HG02759 (cell line): ENCODE results near the gene TULP1.
"Not testable (repeated sequence)": the region's sequence is repeated elsewhere in the genome, so short reads cannot be mapped to it uniquely, and the experiment has no call there.

ENCODE experiments used
- ATAC-seq: cut with Tn5 transposase; IDR thresholded peaks from one replicate; pipeline ENCODE4 v1.9.1; 2021; ENCODE audit warnings: mild to moderate bottlenecking, moderate library complexity; ENCODE audit not compliant: unreplicated experiment

Gene TULP1

DNA sequence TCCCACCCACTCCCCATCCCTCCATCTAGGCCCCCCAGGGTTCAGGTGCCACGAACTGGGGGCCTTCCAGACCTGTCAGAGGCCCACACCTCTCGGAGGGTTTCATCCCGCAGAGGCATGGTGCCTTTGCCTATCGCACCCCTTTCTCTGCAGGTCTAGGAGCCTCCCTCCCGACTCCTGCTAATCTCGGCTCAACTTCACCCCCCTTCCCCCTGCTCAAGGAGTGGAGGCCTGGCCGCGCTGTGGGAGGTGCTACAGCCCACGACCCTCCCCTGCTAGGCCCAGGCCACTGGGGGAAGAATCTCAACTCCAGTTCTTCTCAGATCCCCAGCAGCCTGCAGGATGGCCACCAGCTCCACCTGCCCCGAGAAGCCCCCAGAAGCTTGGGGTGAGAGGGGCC is at the start of gene TULP1:
TULP1 (minus strand) TSS at position 157 of the 400 bp plus-strand sequence; CDS start at position 119, 38 bp downstream.
- ATAC-seq: no peak

DNA sequence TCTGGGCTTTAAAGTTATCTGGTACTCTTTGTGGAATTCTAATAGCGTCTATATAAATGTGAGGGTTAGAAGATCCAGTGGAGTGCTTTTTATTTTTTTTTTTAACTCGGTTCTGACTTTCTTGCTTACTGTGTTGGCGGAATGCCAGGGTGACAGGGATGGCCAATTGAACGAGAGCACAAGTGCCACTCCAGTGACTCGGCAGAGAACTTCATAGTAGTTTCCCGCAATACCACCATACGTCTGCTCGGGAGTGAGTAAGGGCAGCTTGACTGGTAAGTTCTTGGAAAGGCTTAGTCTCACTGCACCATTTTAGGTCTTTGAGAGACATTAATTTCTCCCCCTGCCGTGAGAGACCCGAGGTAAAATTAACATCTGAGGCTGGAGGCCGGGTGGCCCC is 49.4 kb upstream of the TULP1 start:
- no peak for ATAC-seq

DNA sequence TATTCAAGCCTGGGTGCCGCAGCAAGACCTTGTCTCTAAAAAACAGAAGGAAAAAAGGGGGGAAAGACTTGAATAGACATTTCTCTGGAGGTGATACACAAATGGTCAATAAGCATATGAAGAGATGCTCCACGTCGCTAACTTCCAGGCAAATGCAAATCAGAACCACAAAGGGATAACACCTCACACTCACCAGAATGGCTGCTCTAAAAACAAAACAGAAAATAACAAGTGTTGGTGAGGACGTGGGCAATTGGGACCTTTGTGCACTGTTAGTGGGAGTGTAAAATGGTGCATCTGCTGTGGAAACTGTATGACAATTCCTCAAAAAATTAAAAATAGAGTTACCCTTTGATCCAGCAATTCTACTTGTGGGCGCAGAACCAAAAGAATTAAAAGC is 48.4 kb upstream of the TULP1 start:
- ATAC-seq: no peak

GRCh38 chr6:35558571-35558970 is 45.9 kb upstream of the TULP1 start:
- no peak for ATAC-seq

DNA sequence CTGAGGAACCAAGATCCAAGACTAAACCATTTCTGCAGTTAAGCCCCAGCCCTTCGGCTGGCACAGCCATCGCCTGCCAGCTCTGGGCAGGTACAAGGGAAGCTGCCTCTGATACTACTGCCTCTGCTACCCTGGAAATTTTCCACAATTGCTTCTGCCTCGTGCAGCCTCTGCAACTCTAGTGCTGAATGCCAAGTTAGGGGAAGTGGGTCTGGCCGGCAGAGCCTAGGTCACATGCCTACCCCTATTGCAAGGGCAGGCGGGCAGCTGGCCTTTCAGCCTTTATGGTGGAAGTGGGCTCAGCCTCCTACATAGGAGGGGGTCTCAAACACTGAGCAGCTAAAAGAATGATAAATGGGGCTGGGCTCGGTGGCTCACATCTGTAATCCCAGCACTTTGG is 44.5 kb upstream of the TULP1 start:
- no peak for ATAC-seq

DNA sequence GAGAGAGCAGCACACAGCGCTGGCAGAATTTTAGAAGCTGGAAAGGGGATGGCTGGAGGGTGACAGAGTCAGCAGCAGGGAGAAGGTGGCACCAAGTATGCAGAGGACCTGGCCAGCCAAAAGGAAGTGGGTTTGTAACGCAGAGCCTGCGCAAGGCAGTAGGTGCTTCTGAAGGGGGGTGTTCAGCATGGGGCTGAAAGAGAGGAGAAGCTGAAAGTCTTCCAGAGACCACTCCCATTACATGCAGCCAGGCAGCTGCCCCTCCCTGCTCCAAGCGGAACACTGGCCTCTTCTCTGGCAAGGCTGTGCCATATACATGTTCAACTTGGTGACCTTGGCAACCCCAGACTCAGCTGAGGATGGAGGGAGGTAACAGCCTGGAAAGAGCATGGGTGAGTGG is 42.1 kb upstream of the TULP1 start:
- ATAC-seq: no peak

- ATAC-seq: no peak
These were observed 40.6 kb upstream of the TULP1 start for GRCh38 chr6:35553315-35553714.

DNA sequence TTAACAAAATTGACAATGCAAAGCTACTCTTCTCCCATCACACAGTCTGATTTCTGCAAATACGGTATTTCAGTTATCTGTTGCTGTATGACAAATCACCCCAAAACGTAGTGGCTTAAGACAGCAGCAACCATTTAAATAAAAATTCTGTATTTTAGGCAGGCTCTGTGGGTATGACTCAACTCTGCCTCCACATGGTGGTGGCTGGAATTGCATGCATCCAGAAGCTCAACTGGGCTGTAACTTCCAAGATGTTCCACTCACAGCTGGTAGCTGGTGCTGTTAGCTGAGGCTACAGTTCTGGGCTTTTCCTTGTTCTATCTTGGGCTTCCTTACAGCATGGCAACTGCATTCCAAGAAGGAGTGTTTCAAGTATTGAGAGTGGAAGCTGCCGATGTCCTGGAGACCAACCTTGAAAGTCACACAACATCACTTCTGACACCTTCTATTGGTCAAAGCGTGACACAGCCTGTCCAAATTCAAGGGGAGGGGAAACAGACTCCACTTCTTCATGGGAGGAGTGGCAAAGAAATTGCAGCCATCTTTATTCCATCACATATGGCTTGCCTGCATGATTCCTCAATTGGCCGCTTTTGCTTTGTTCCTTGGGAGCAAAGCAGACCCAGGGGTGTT is 39.7 kb upstream of the TULP1 start:
- no peak for ATAC-seq

DNA sequence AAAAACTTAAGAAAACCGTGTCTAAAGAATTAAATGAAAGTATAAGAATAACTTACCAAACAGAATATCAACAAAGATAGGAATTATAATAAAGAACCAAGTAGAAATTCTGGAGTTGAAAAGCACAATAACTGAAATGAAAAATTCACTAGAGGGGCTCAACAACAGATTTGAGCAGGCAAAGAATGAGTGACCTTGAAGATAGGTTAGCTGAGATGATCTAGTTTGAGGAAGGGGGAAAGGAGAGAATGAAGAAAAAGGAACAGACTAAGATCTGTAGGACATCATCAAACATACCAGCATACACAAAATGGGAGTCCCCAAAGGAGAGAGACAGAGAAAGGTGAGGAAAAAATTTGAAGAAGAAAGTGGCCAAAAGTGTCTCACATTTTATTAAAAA is 37.7 kb upstream of the TULP1 start:
- ATAC-seq: no peak

DNA sequence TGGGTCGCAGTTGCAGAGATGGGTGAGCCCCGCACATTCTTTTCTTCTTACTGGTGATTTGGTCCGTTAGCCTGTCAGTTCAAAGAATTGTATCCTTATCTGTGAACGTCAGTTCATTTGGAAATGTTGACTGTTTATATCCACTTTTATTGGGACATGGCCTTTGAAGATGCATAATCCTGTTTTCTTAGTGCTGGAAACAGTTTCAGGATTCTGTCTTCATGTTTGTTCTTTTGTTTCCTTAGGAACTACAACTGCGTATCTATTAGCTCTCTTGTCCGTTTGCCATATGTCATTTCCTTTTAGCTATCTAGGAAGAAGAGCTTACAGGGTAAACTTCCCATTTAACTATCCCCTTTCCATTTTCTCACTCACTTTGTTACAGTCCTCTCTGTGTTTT is 35.0 kb upstream of the TULP1 start:
- no peak for ATAC-seq

GRCh38 chr6:35544769-35545361 is 32.2 kb upstream of the TULP1 start:
- no peak for ATAC-seq

DNA sequence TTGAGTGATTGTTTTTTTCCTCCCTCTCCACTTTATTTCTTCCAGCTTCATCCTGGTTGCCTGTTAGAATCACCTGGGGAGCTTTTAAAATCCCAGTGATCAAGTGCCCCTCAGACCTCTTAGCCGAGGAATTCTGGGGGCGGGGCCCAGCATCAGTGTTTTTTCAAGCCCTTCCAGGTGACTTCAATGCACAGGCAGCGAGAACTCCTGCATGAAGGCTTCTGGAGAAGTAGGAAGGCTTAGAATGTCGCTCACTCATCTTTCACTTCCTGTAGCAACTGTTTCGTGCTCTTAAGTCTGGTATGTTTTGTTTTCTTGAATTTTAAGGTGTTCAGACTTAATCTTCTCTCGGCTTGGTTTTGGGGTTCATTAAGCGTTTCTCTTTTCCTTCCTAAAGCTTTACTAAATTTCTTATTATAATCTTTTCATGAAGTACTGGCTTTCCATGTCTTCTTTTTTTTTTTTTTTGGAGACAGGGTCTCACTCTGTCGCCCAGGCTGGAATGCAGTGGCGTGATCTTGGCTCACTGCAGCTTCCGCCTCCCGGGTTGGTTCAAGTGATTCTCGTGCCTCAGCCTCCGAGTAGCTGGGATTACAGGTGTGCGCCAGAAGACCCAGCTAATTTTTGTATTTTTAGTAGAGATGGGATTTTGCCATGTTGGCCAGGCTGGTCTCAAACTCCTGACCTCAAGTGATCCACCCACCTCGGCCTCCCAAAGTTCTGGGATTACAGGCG is 30.9 kb upstream of the TULP1 start:
- ATAC-seq: no peak

- ATAC-seq: no peak
These were observed 29.1 kb upstream of the TULP1 start for GRCh38 chr6:35541836-35542235.

DNA sequence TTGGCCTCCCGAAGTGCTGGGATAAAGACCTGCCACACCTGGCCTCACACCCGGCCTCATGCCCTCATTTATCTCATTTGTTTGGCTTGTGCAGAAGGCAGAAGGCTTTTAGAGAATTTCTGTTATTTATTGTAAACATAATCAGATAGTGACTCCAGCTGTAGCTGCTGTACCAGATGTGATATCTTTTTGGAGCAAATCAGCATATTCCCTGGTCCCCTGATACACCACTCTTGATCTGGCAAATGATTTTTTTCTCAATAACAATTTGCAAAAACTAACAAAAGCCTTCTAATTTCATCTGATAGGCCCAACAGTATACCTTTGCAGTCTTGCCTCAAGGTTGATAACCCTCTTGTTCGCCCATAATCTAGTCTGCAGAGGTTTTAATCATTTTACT is 26.5 kb upstream of the TULP1 start:
- ATAC-seq: no peak

- not testable (repeated sequence) for ATAC-seq
These were observed 23.2 kb upstream of the TULP1 start for GRCh38 chr6:35535847-35536246.

DNA sequence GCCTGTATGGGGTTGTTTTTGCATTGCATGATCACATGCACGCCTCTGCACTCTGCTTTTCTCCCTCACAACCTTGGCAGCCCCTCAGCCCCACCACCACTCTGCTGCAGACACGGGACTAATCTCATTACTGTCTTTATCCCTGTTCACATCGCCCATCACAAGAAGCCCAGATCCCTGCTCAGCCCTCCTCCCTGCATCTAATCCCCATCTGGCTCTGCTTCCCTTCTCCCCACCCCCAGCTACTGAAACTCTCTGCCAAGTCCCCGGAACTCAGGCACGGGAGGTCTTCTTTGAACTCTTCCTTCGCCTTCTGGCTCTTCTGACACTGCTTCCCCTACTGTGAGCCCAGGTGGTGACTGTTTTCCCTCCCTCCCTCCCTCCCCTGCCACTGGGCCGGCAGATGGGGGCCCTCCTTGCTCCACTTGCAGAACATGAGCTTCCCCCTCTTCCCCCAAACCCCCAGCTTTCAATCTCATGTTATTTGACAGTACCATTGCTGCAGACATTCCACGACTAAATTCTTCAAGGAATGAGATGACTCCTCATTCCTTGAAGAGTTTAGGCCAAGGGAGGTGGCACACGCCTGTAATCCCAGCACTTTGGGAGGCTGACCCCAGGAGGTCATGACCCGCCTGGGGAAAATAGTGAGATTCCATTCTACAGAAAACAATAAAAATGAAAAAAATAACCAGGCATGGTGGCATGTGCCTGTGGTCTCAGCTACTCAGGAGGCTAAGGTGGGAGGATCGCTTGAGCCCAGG is 21.9 kb upstream of the TULP1 start:
- ATAC-seq: no peak

GRCh38 chr6:35533981-35534380 is 21.3 kb upstream of the TULP1 start:
- no peak for ATAC-seq

- ATAC-seq: no peak
These were observed 19.4 kb upstream of the TULP1 start for GRCh38 chr6:35532126-35532525.

DNA sequence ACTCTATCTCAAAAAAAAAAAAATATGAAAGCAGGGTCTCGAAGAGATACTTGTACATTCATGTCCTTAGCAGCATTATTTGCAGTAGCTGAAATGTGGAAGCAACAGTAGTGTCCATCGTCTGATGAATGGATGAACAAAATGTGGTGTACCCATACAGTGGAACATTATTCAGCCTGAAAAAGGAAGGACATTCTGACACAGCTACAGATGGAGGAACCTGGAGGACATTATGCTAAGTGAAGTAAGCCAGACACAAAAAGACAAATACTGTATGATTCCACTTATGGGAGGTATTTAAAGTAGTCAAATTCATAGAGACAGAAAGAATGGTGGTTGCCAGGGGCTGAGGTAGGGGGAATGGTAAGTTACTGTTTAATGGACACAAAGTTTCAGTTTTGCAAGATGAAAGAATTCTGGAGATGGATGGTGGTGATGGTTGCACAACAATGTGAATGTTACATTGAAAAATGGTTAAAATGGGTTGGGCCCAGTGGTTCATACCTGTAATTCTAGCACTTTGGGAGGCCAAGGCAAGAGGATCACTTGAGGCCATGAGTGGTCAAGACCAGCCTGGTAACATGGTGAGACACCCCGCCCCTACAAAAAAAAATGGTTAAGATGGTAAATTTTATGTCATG is 11.8 kb upstream of the TULP1 start:
- no peak for ATAC-seq

DNA sequence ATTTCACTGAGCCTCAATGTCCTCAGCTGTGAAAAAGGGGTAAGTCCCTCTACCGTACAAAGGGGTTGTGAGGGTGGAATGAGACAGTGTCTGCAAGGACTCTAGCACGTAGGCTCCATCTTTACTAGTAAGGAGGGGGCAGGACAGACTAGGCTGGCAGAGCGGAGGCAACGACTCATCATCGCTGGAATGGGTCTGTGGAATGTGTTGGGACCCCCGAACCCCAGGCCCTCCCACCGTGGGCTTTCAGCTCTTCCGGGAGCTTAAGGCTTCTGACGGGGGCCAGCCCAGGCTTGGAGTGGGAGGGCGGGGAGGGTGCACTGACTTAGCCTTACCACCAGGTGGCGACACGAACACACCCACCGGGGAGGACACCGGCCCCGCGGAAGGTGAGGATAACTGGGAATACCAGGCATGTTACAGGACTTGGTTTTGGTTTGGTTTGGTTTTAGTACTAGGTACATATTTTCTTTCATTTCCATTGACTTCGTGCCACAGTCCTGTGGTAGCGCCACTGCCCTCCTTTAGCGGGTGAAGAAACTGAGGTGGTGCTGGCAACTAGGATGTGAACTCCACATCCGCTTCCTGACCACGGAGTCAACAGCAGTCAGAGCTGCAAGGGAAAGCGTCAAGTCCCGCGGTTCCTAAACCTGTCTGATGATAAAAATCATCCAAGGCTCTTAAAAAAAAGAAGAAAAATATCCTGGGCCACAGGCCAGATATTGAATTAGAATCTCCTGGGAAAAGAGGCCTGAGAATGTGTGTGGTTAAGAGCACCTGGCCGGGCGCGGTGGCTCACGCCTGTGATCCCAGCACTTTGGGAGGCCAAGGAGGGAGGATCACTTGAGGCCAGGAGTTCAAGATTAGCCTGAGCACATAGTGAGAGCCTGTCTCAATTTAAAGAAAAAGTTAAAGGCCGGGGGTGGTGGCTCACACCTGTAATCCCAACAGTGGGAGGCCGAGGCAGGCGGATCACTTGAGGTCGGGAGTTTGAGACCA is 10.3 kb upstream of the TULP1 start:
- ATAC-seq: peak; percentile 44
